HL-60 (cell line): Measurements from ENCODE around the gene FZR1.
A peak's percentile ranks its signal among the peaks of the same experiment; 100 is the strongest.

Experiments
- DNase-seq, 2 experiments: peaks; one replicate each; pipeline ENCODE4 v3.0.0-alpha.2; 2010 to 2020; ENCODE audit warnings: low read depth in 1 of 2, low spot score in 1 of 2
- H3K27ac ChIP-seq: fragments of 250-450 bp; sonication (Bioruptor Pico); replicated peaks from 2 replicates; pipeline ENCODE4 v1.5.1; 2020; ENCODE audit warnings: mild to moderate bottlenecking, moderate library complexity
- H3K27me3 ChIP-seq: fragments of 250-450 bp; sonication (Bioruptor Pico); 2 replicates; pipeline ENCODE4 v1.5.1; 2021; ENCODE audit warnings: mild to moderate bottlenecking, moderate library complexity; ENCODE audit not compliant: insufficient read depth, poor library complexity, severe bottlenecking
- H3K4me3 ChIP-seq: replicated peaks from 2 replicates; pipeline ENCODE4 v1.5.1; 2011; ENCODE audit warnings: mild to moderate bottlenecking, control low read depth, low read length; ENCODE audit not compliant: insufficient read depth
- GABPA ChIP-seq: IDR thresholded peaks from 2 replicates; pipeline ENCODE4 v1.6.1; 2012; ENCODE audit warnings: low read depth
- POLR2AphosphoS5 ChIP-seq: IDR thresholded peaks from 2 replicates; pipeline ENCODE4 v1.6.1; 2012; ENCODE audit warnings: low read depth
- SPI1 ChIP-seq: IDR thresholded peaks from 2 replicates; pipeline ENCODE4 v1.6.1; 2012; ENCODE audit warnings: low read depth, mild to moderate bottlenecking, borderline replicate concordance
- TF ChIP-seq, protein P1 (sequence below): IDR thresholded peaks from one replicate; pipeline ENCODE4 v1.5.1; 2011; ENCODE audit warnings: low read length, control low read depth, inconsistent platforms; ENCODE audit not compliant: insufficient read depth
- TF ChIP-seq, protein P2 (sequence below): IDR thresholded peaks from 2 replicates; pipeline ENCODE4 v1.6.1; 2012; ENCODE audit warnings: low read depth; ENCODE audit not compliant: insufficient replicate concordance

FZR1 gene

DNA sequence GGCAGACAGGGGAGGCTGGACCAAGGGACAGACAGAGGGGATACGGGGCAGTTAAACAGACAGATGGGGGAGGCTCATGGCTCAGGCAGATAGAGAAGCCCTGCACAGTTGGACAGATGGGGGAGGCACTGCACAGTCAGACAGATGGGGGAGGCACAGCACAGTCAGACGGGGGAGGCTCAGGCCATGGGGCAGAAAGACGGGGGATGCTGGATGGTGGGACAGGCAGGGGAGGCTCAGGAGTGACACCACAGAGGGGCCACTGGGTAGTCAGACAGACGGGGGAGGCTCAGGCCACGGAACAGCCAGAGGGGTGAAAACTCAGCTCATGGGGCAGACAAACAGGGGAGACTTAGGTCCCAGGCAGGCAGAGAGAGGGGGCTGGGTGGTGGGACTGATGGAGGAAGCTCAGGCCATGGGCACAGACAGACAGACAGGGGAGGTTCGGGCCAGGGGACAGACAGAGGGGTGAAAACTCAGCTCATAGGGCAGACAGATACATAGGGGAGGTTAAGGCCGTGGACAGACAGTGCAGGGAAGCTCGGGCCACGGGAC lies 50.4 kb downstream of the FZR1 start:
- TF ChIP-seq GABPA = no peak
- TF ChIP-seq, protein P1, sequence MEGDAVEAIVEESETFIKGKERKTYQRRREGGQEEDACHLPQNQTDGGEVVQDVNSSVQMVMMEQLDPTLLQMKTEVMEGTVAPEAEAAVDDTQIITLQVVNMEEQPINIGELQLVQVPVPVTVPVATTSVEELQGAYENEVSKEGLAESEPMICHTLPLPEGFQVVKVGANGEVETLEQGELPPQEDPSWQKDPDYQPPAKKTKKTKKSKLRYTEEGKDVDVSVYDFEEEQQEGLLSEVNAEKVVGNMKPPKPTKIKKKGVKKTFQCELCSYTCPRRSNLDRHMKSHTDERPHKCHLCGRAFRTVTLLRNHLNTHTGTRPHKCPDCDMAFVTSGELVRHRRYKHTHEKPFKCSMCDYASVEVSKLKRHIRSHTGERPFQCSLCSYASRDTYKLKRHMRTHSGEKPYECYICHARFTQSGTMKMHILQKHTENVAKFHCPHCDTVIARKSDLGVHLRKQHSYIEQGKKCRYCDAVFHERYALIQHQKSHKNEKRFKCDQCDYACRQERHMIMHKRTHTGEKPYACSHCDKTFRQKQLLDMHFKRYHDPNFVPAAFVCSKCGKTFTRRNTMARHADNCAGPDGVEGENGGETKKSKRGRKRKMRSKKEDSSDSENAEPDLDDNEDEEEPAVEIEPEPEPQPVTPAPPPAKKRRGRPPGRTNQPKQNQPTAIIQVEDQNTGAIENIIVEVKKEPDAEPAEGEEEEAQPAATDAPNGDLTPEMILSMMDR = no peak
- no peak for TF ChIP-seq POLR2AphosphoS5
- TF ChIP-seq, protein P2, sequence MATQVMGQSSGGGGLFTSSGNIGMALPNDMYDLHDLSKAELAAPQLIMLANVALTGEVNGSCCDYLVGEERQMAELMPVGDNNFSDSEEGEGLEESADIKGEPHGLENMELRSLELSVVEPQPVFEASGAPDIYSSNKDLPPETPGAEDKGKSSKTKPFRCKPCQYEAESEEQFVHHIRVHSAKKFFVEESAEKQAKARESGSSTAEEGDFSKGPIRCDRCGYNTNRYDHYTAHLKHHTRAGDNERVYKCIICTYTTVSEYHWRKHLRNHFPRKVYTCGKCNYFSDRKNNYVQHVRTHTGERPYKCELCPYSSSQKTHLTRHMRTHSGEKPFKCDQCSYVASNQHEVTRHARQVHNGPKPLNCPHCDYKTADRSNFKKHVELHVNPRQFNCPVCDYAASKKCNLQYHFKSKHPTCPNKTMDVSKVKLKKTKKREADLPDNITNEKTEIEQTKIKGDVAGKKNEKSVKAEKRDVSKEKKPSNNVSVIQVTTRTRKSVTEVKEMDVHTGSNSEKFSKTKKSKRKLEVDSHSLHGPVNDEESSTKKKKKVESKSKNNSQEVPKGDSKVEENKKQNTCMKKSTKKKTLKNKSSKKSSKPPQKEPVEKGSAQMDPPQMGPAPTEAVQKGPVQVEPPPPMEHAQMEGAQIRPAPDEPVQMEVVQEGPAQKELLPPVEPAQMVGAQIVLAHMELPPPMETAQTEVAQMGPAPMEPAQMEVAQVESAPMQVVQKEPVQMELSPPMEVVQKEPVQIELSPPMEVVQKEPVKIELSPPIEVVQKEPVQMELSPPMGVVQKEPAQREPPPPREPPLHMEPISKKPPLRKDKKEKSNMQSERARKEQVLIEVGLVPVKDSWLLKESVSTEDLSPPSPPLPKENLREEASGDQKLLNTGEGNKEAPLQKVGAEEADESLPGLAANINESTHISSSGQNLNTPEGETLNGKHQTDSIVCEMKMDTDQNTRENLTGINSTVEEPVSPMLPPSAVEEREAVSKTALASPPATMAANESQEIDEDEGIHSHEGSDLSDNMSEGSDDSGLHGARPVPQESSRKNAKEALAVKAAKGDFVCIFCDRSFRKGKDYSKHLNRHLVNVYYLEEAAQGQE = no peak
- no peak for TF ChIP-seq SPI1
- H3K27me3 ChIP-seq = no peaks in the 10 kb centered on the region
- peak overlapping the region; percentile 77 for H3K4me3 ChIP-seq
- peak overlapping the region; percentile 60 for H3K27ac ChIP-seq
- peak in 1 of 2 experiments; percentile 16 for DNase-seq

DNA sequence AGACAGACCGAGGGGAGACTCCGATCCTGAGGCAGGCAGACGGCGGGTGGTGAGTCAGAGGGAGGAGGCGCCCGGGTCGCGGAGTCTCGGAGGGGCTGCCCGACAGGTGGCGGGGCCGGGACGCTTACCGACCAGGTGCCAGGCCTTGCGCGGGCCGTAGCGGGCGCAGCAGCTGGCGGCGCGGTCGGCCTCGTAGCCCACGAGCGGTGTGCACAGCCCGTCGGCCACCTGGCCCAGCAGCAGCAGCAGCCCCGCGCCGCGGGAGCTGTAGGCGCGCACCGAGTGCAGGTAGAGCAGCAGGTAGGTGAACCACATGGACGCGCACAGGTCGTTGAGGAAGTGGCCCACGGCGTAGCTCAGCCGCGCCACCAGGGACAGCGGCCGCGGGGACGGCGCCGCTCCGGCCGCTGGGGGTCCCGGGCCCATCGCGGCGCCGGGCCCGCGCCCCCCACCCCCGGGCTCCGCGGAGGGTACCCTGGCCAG lies 50.9 kb downstream of the FZR1 start:
- peak overlapping the region; percentile 60 for H3K27ac ChIP-seq
- TF ChIP-seq, protein P2 = peak; percentile 74
- TF ChIP-seq, protein P1 = no peak
- TF ChIP-seq POLR2AphosphoS5 (0 out of 2 replicates have a peak, but pooled peaks have one; percentile 7), GABPA (no peak), SPI1 (peak; percentile 10; the same call in 1 of the 2 replicates)
- no peak for DNase-seq
- no peaks in the 10 kb centered on the region for H3K27me3 ChIP-seq
- H3K4me3 ChIP-seq = peak overlapping the region; percentile 77

DNA sequence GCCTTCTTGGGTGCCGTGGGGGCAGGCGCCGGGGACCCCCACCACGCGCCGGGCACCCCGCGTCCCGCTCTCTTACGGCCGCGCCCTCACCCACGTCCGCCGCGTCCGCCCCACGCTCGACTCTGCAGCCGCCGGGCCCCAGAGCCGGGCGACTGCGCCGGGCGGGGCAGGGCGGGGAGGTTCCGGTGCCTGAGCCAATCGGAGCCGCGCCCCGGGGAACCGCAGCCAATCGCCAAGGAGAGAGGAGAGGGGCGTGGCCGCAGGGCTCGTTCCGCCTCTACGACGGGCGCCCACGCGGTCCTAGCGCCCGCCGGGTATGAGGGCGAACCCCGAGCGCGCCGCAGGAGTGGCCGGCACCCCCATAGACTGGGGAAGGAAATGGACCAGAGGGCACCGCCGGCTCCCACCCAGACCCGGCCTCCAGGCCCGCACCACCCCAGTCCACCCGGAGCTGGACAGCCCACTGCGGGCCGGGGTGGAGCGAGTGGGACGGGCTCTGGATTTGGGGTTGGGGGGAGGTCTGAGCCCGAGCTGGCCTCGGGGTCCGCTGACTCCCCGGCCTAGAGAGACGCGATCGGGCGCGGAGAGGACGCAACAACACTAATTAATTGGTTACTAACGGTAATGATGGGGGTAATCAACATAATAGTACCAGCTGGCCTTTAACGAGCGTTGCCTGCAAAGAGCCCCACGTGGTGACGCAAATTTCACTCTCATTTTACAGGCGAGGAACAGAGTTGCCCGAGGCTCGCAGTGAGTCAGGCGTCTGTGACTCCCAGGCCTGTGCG lies 51.5 kb downstream of the FZR1 start, which contains the start of gene MFSD12:
Gene MFSD12, minus strand, starts transcription at position 126 of the 788 bp plus-strand sequence. CDS start 183 bp downstream, outside the sequence.
- H3K27me3 ChIP-seq = no peaks in the 10 kb centered on the region
- H3K27ac ChIP-seq = peak within 1 kb of the TSS; percentile 85
- peak within 1 kb of the TSS; percentile 77 for H3K4me3 ChIP-seq
- TF ChIP-seq GABPA (0 out of 2 replicates have a peak, but pooled peaks have one; percentile 20), POLR2AphosphoS5 (peak; percentile 53; the same call in 1 of the 2 replicates)
- TF ChIP-seq, protein P1 = no peak
- peak; percentile 89 to 92 for DNase-seq
